ENCODE data around the gene SLC10A4. TPM values are rescaled to one million over a fixed set of nuclear protein-coding genes. Genes with fewer than 3 reads are reported as not detected.
A peak's percentile ranks its signal among the peaks of the same experiment; 100 is the strongest.

SLC10A4 gene
- total RNA-seq, 3 donors from 2014 or later = not detected

DNA sequence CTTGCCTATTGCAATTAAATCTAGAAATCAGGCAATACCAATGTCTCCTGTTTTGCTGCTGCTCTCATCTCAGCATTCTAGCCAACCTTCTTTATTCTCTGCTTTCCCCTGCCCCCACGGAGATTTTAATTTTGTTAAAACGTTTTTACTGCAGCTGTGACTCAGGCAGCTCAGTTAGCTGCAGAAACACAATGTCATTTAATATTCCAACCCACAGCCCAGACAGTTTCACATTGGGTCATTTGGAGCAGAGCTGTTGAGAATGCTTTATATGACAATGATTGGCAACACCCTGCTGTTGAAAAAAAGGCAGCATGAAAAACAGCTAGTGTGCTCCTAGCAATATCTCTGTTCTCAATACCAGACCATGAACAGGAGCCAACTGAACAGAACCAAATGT, 12.6 kb upstream of the SLC10A4 start:
- Mint-ChIP-seq H3K36me3 (ENCODE audit: insufficient read depth) (no peaks in the 10 kb centered on the region), H3K4me3 (no peak overlapping the region), H3K9me3 (no peaks in the 10 kb centered on the region), H3K27me3 (ENCODE audit: low read depth) (peaks cover 13% of the 10 kb centered on the region), H3K4me1 (ENCODE audit: low read depth) (no peaks in the 10 kb centered on the region)
- no peak for ATAC-seq
- DNase-seq = no peak

DNA sequence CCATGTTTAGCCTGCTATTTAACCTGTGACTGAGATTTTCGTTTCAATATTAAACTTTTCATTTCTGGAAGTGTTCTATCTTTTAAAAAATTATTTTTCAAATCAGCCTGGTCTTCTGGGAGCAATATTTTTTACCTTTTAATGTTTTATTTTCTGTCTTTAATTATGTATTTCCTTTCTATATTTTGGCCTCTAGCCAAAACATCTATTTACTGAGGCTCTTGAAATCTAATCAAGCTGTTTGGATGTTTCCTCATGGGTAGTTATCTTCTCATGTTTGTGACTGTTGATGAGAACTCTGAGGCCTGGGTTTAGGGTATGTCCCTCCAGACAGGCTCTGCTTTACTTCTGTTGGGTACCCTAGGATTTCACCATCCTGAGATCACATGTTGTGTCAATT, 10.3 kb upstream of the SLC10A4 start:
- DNase-seq (no peak), ATAC-seq (no peak)
- no peaks in the 10 kb centered on the region for H3K36me3 Mint-ChIP-seq (ENCODE audit: insufficient read depth)
- no peaks in the 10 kb centered on the region for H3K4me1 Mint-ChIP-seq (ENCODE audit: low read depth)
- no peak overlapping the region for H3K4me3 Mint-ChIP-seq
- no peaks in the 10 kb centered on the region for H3K9me3 Mint-ChIP-seq
- H3K27me3 Mint-ChIP-seq (ENCODE audit: low read depth) = peaks cover 20% of the 10 kb centered on the region

DNA sequence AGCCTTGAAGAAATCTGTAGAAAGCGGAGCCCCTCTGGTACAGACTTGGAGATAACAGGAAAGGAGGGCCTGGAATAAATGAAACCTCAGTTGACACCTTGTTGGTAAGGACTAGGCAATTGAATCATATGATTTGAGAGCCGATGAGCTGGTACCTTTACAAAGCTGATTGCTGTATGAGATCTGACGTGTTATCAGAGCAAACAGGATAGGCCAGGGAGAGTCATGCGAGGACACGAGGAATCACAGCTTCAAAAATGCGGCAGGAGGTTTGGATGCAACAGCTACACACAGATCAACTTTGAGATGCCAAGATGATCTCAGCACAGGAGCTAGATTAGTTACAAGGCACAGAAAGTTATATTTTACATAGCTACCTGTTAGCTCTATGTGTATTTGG, 7.4 kb upstream of the SLC10A4 start:
- Mint-ChIP-seq H3K36me3 (ENCODE audit: insufficient read depth) (no peaks in the 10 kb centered on the region), H3K4me3 (no peak overlapping the region), H3K4me1 (ENCODE audit: low read depth) (no peaks in the 10 kb centered on the region), H3K27me3 (ENCODE audit: low read depth) (peaks cover 23% of the 10 kb centered on the region), H3K9me3 (no peaks in the 10 kb centered on the region)
- DNase-seq (no peak), ATAC-seq (no peak)

DNA sequence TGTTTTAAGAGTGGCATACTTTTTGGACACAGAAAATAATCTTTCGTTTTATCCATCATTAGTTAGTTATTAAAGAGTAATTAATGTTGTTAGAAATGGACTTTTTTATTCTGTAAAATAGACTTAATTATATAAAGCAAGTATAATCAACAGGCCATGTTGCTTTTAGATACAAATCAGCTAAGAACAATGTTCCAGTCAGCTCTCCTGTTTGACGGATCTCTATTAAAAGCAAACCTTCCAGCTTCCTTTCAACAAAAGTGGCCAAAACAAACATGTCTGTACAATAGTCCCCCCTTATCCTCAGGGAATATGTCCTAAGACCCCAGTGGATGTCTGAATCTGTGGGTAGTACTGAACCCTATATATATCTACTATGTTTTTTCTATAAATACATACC, 4.9 kb upstream of the SLC10A4 start:
- ATAC-seq = no peak
- Mint-ChIP-seq H3K36me3 (ENCODE audit: insufficient read depth) (no peaks in the 10 kb centered on the region), H3K4me3 (no peak overlapping the region), H3K9me3 (no peaks in the 10 kb centered on the region), H3K4me1 (ENCODE audit: low read depth) (peaks cover 6% of the 10 kb centered on the region), H3K27me3 (ENCODE audit: low read depth) (peaks cover 41% of the 10 kb centered on the region)
- DNase-seq = no peak

DNA sequence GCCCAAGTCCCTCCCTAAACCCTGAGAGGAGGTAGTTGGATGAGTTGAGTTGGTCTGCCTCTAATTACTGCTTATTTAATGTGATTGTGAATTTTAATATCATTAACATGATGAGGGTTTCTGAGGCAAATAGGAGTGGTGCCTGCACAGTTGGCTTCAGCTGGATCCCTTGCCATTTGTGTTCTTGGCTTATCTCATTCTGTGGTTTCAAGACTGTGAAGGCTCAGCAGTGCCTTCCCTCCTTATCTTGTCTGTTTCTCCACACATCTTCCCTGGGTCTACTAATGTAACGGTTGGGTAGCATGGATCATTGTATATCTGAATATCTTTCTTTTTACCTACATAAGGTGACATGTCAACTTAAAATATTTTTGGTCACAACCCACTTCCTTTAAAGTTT, 1.6 kb upstream of the SLC10A4 start:
- Mint-ChIP-seq H3K36me3 (ENCODE audit: insufficient read depth) (no peaks in the 10 kb centered on the region), H3K27me3 (ENCODE audit: low read depth) (peaks cover 51% of the 10 kb centered on the region), H3K4me1 (ENCODE audit: low read depth) (peaks cover 18% of the 10 kb centered on the region), H3K9me3 (no peaks in the 10 kb centered on the region), H3K4me3 (no peak overlapping the region)
- DNase-seq = no peak
- ATAC-seq = no peak

DNA sequence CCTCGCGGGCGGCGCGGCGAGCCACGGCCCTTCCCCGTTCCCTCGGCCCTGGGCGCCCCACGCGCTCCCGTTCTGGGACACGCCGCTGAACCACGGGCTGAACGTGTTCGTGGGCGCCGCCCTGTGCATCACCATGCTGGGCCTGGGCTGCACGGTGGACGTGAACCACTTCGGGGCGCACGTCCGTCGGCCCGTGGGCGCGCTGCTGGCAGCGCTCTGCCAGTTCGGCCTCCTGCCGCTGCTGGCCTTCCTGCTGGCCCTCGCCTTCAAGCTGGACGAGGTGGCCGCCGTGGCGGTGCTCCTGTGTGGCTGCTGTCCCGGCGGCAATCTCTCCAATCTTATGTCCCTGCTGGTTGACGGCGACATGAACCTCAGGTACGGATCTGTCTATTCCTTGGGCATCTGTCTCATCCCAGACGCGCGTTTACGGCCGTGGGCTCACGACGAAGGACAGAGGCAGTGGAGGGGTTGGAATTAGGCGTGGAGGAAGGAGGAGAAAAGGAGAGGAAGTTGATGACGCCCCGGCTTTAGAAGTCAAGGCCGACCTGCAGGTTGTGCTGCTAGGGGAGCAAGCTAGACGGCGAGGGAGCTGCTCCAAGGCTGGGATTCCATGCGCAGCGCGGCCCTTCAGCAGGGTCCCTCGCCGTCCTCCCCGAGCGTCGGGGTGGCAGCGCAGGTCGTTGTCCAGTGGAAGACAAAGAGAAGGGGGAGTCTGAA, 792 bp downstream of the SLC10A4 start:
- ATAC-seq = peak; percentile 58 to 60
- DNase-seq = no peak

DNA sequence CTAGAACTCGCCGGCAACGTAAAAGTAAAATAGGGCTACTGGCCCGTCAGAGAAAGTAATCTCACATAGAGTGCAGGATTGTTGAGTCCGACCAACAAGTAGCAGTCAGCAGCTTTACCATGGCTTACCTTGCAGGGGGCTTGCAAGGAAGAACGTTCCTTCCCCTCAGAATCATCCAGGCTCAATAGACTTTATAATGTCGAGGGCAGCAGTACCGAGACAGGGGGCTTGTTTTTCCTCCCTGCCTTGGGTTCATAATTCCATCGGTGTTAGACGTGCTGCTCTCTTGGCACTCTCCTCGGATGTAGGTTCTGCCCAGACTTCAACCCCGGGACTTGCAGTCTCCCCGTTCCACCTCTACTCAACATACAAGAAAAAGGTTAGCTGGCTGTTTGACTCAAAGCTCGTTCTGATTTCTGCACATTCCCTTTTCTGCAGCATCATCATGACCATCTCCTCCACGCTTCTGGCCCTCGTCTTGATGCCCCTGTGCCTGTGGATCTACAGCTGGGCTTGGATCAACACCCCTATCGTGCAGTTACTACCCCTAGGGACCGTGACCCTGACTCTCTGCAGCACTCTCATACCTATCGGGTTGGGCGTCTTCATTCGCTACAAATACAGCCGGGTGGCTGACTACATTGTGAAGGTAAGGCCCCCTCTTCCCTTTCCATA, 1.5 kb downstream of the SLC10A4 start:
- peak overlapping the region; percentile 65 for H3K4me3 Mint-ChIP-seq
- no peak for DNase-seq
- no peaks in the 10 kb centered on the region for H3K9me3 Mint-ChIP-seq
- no peaks in the 10 kb centered on the region for H3K36me3 Mint-ChIP-seq (ENCODE audit: insufficient read depth)
- peaks cover 18% of the 10 kb centered on the region for H3K4me1 Mint-ChIP-seq (ENCODE audit: low read depth)
- H3K27me3 Mint-ChIP-seq (ENCODE audit: low read depth) = peaks cover 70% of the 10 kb centered on the region
- ATAC-seq = no peak

More for the DNA sequence above, 792 bp downstream of the SLC10A4 start:
- Mint-ChIP-seq H3K9me3 (no peaks in the 10 kb centered on the region), H3K4me3 (peak overlapping the region; percentile 65), H3K27me3 (ENCODE audit: low read depth) (peaks cover 63% of the 10 kb centered on the region), H3K36me3 (ENCODE audit: insufficient read depth) (no peaks in the 10 kb centered on the region), H3K4me1 (ENCODE audit: low read depth) (peaks cover 18% of the 10 kb centered on the region)

DNA sequence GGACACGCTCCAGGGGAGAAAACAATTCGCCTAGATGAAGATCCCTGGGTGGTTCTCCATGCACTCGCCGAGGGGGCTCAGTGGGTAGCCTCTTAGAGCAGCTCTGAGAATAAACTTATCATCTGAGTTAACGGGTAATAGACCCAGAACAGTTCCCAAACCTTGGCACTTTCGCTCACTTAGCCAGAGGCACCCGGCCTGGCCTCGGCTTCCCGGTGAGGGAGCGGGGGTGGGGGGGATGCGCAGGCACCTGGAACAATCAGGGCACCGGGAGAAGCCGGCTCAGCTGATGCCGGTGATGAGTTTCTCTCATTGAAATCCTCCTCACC, 6.5 kb downstream of the SLC10A4 start:
- H3K4me1 Mint-ChIP-seq (ENCODE audit: low read depth) = peaks cover 4% of the 10 kb centered on the region
- ATAC-seq (no peak), DNase-seq (no peak)
- H3K9me3 Mint-ChIP-seq = no peaks in the 10 kb centered on the region
- H3K36me3 Mint-ChIP-seq (ENCODE audit: insufficient read depth) = no peaks in the 10 kb centered on the region
- no peak overlapping the region for H3K4me3 Mint-ChIP-seq
- H3K27me3 Mint-ChIP-seq (ENCODE audit: low read depth) = peaks cover 50% of the 10 kb centered on the region

DNA sequence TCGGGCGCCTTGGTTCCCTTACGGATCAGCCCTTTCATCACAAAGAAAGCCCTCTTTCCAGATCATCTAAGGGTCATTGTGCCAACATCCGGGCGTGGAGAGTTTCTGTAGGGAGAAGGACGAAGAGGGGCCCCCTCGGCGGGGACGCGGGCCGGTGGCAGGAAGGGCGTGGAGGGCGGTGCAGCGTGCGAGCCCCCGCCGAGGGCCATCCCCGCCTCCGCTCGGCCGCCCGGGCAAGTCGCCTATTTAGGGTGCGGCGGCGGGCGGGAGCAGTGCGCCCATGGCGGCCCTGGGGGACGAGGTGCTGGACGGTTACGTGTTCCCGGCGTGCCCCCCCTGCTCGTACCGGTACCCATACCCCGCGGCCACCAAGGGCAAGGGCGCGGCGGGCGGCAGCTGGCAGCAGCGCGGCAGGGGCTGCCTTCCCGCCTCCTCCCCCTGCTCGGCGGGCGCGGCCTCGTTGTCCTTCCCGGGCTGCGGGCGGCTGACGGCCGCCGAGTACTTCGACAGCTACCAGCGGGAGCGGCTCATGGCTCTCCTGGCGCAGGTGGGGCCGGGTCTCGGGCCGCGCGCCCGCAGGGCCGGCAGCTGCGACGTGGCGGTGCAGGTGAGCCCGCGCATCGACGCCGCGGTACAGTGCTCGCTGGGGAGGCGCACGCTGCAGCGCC, 7.0 kb downstream of the SLC10A4 start, which contains the start of gene ZAR1:
Gene ZAR1, plus strand, starts transcription at position 241 of the 668 bp plus-strand sequence. Its CDS starts 40 bp downstream, at position 281.
- Mint-ChIP-seq H3K4me1 (ENCODE audit: low read depth) (no peaks in the 10 kb centered on the region), H3K9me3 (no peaks in the 10 kb centered on the region), H3K27me3 (ENCODE audit: low read depth) (peaks cover 45% of the 10 kb centered on the region), H3K36me3 (ENCODE audit: insufficient read depth) (no peaks in the 10 kb centered on the region), H3K4me3 (no peak within 1 kb of the TSS)
- no peak for DNase-seq
- peak; percentile 47 to 58 for ATAC-seq

DNA sequence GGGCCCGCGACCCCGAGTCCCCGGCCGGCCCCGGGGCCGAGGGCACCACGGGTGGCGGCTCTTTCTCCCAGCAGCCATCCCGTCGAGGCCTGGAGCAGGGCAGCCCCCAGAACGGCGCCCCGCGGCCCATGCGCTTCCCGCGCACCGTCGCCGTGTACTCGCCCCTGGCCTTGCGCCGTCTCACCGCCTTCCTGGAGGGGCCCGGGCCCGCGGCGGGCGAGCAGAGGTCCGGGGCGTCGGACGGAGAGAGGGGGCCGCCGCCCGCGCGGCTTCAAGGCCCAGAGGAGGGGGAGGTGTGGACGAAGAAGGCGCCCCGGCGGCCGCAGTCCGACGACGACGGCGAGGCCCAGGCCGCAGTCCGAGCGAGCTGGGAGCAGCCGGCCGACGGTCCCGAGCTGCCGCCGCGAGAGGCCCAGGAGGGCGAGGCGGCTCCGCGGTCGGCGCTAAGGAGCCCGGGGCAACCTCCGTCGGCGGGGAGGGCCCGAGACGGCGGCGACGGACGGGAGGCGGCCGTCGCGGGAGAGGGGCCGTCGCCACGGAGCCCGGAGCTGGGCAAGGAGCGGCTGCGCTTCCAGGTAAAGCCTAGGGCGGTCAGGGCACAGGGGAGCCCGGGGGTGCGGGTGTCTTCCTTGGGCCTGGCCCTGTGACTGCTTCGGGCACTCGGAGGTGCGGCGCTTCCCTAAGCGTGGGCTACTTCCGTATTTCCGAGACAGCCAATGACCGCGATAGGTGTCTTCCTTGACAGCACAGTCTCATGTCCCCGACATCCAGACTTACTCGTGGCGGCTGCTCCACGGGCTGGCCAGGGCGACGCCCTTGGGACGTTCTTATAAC, 7.8 kb downstream of the SLC10A4 start:
- Mint-ChIP-seq H3K4me1 (ENCODE audit: low read depth) (no peaks in the 10 kb centered on the region), H3K9me3 (no peaks in the 10 kb centered on the region), H3K36me3 (ENCODE audit: insufficient read depth) (no peaks in the 10 kb centered on the region), H3K4me3 (no peak overlapping the region), H3K27me3 (ENCODE audit: low read depth) (peaks cover 44% of the 10 kb centered on the region)
- peak in 1 of 2 donors; percentile 31 for ATAC-seq
- no peak for DNase-seq

DNA sequence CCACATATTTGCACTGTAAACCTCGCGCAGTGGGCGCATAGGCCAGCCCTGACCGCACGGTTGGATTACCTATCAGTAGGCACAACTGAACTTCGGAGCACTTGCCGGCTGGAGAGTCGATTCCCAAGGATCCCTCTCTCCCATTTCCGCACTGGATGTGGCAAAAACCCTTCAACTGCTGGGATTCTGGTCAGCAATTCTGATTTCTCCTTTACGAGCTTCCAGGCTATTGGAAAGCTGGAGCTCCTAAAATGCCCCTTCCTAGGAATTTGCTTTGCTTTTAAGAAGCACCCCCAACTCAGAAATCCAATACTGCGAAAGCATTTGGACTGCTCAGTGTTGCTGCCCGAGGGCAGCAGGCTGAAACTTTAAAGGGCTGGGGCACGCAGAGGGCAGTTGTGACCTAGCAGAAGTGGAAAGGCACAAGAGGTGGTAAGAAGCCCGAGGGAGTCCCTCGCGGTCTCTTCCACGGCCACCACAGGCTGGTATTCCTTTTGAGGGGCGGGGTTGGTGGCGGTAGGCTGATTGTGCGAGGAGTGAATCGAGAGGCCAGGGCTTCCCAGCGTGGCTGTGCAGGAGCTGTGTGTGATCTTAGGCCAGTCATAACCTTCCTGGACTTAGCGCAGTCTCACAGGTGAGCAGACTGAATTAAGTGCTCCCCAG, 8.5 kb downstream of the SLC10A4 start:
- no peaks in the 10 kb centered on the region for H3K4me1 Mint-ChIP-seq (ENCODE audit: low read depth)
- DNase-seq = no peak
- H3K36me3 Mint-ChIP-seq (ENCODE audit: insufficient read depth) = no peaks in the 10 kb centered on the region
- H3K9me3 Mint-ChIP-seq = no peaks in the 10 kb centered on the region
- no peak overlapping the region for H3K4me3 Mint-ChIP-seq
- no peak for ATAC-seq
- H3K27me3 Mint-ChIP-seq (ENCODE audit: low read depth) = peaks cover 42% of the 10 kb centered on the region

DNA sequence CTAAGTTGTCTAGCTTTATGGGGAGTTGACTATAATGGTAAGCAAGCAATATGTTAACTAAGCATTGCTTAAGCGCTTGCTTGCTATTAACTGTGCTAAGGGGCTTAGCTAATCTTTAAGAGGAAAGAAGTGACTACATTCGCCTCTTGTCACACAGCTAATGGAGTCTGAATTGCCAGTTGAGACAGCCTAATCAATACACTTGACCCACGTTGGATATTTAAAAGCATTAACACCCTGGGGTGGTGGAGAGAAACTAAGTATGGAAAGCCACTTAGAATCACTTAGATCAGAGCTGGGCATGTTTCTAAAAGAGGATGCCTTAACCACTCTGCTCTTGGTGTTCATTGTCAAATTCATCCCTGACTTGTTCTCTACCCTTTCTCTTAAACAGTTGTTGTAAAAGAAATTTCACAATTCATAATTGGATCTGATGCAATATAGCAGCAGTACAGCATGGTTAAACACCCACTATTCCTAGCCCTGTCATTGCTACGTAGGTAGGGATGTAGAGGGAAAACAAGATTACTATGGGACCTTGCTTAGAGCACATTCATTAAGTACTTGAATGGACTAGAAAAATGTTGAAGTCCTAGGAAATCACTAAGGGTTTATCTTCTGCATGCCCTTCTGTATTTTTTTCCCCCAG, 10.4 kb downstream of the SLC10A4 start:
- no peak overlapping the region for H3K4me3 Mint-ChIP-seq

DNA sequence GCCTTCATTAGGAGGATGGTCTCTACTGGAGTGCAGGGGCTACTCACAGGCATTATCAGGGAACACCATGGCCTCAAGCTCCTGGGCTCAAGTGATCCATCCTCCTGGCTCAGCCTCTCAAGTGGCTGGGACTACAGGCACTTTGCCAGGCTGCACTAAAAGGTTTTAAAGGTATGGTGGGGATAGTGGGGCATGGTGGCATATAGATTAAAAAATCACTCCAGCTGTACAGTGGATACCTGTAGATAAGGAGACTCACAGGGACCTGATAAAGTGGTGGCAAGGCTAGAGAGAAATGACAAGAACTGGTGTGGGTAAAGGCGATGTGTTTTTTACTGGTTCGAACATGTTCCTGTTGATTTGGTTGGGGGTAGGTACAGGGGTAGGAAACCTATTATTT, 12.8 kb downstream of the SLC10A4 start:
- Mint-ChIP-seq H3K27me3 (ENCODE audit: low read depth) (peaks cover 13% of the 10 kb centered on the region), H3K4me1 (ENCODE audit: low read depth) (peaks cover 9% of the 10 kb centered on the region), H3K4me3 (no peak overlapping the region), H3K36me3 (ENCODE audit: insufficient read depth) (peaks cover 9% of the 10 kb centered on the region), H3K9me3 (no peaks in the 10 kb centered on the region)
- DNase-seq (no peak), ATAC-seq (no peak)

More for the DNA sequence above, 10.4 kb downstream of the SLC10A4 start:
- no peaks in the 10 kb centered on the region for H3K9me3 Mint-ChIP-seq
- ATAC-seq = no peak
- H3K36me3 Mint-ChIP-seq (ENCODE audit: insufficient read depth) = no peaks in the 10 kb centered on the region
- H3K4me1 Mint-ChIP-seq (ENCODE audit: low read depth) = no peaks in the 10 kb centered on the region
- peaks cover 26% of the 10 kb centered on the region for H3K27me3 Mint-ChIP-seq (ENCODE audit: low read depth)
- DNase-seq = no peak
